Subcutaneous abdominal adipose tissue (tissue), 5 donors: Measurements from ENCODE around the gene TTC1.
"Not testable (repeated sequence)": the region's sequence is repeated elsewhere in the genome, so short reads cannot be mapped to it uniquely, and the experiment has no call there.

Experiments used
- H3K27ac ChIP-seq: one replicate; pipeline ENCODE4 v1.7.0; 2013; ENCODE audit warnings: low read depth, mild to moderate bottlenecking, inconsistent platforms, low read length, moderate library complexity
- H3K27me3 ChIP-seq, 5 donors: one replicate each; pipeline ENCODE4 v1.7.0; 2013; ENCODE audit warnings: low read length in 5 of 5, inconsistent platforms in 1 of 5; ENCODE audit not compliant: control insufficient read depth in 5 of 5, insufficient read depth in 4 of 5
- H3K36me3 ChIP-seq, 5 donors: one replicate each; pipeline ENCODE4 v1.7.0; 2013; ENCODE audit warnings: low read length in 5 of 5; ENCODE audit not compliant: control insufficient read depth in 5 of 5, insufficient read depth in 5 of 5
- H3K4me1 ChIP-seq, 5 donors: one replicate each; pipeline ENCODE4 v1.7.0; 2013; ENCODE audit warnings: low read length in 5 of 5, mild to moderate bottlenecking in 3 of 5, moderate library complexity in 1 of 5; ENCODE audit not compliant: control insufficient read depth in 5 of 5, insufficient read depth in 5 of 5
- H3K4me3 ChIP-seq, 5 donors: one replicate each; pipeline ENCODE4 v1.7.0; 2013; ENCODE audit warnings: low read length in 5 of 5, low read depth in 1 of 5
- H3K9ac ChIP-seq, 5 donors: one replicate each; pipeline ENCODE4 v1.7.0; 2013; ENCODE audit warnings: low read length in 5 of 5, mild to moderate bottlenecking in 4 of 5, moderate library complexity in 3 of 5
- H3K9me3 ChIP-seq, 5 donors: one replicate each; pipeline ENCODE4 v1.7.0; 2013; ENCODE audit warnings: low read length in 5 of 5; ENCODE audit not compliant: control insufficient read depth in 5 of 5
- donor health status: healthy.
- donor health status: healthy.
- donor health status: healthy.
- donor health status: healthy.
- donor health status: healthy.

TTC1 gene

GRCh38 chr5:159993194-159993593 is 15.7 kb upstream of the TTC1 start:
- no peaks in the 10 kb centered on the region for H3K4me1 ChIP-seq
- no peak overlapping the region for H3K9ac ChIP-seq
- peaks cover 0 to 6% (median 3%) of the 10 kb centered on the region in 5 donors for H3K27me3 ChIP-seq
- H3K9me3 ChIP-seq = peaks cover 6 to 11% (median 10%) of the 10 kb centered on the region in 5 donors
- no peak overlapping the region for H3K27ac ChIP-seq
- H3K4me3 ChIP-seq = no peak overlapping the region
- H3K36me3 ChIP-seq = no peaks in the 10 kb centered on the region

- Histone ChIP-seq H3K9me3 (peaks cover 6 to 11% (median 10%) of the 10 kb centered on the region in 5 donors), H3K9ac (no peak overlapping the region), H3K4me1 (no peaks in the 10 kb centered on the region), H3K4me3 (no peak overlapping the region), H3K36me3 (no peaks in the 10 kb centered on the region), H3K27me3 (peaks cover 0 to 5% (median 2%) of the 10 kb centered on the region in 5 donors), H3K27ac (no peak overlapping the region)
Measured at GRCh38 chr5:159995907-159996306, 13.0 kb upstream of the TTC1 start.

GRCh38 chr5:160001457-160001856 is 7.5 kb upstream of the TTC1 start:
- H3K4me1 ChIP-seq = no peaks in the 10 kb centered on the region
- no peaks in the 10 kb centered on the region for H3K9me3 ChIP-seq
- no peak overlapping the region for H3K9ac ChIP-seq
- no peaks in the 10 kb centered on the region for H3K36me3 ChIP-seq
- H3K27ac ChIP-seq = no peak overlapping the region
- H3K27me3 ChIP-seq = no peaks in the 10 kb centered on the region
- H3K4me3 ChIP-seq = no peak overlapping the region

GRCh38 chr5:160007514-160007913 is 1.4 kb upstream of the TTC1 start:
- no peak overlapping the region for H3K27ac ChIP-seq
- no peak overlapping the region for H3K4me3 ChIP-seq
- H3K9me3 ChIP-seq = peaks cover 0 to 3% (median 0%) of the 10 kb centered on the region in 5 donors
- H3K4me1 ChIP-seq = peaks cover 10 to 25% (median 17%) of the 10 kb centered on the region in 5 donors
- peaks cover 0 to 3% (median 0%) of the 10 kb centered on the region in 5 donors for H3K27me3 ChIP-seq
- H3K36me3 ChIP-seq = peaks cover 3 to 15% (median 7%) of the 10 kb centered on the region in 5 donors
- H3K9ac ChIP-seq = no peak overlapping the region

- Histone ChIP-seq H3K4me1 (peaks cover 10 to 25% (median 17%) of the 10 kb centered on the region in 5 donors), H3K36me3 (peaks cover 6 to 18% (median 13%) of the 10 kb centered on the region in 5 donors), H3K4me3 (peak overlapping the region; percentile 90 to 100 (median 94))
- H3K9ac ChIP-seq, H3K9me3 ChIP-seq, H3K27me3 ChIP-seq, H3K27ac ChIP-seq: not testable (repeated sequence)
Measured at GRCh38 chr5:160008529-160008876, 436 bp upstream of the TTC1 start.

GRCh38 chr5:160009591-160009989 is 651 bp downstream of the TTC1 start:
- H3K4me1 ChIP-seq = peaks cover 10 to 25% (median 17%) of the 10 kb centered on the region in 5 donors
- peaks cover 0 to 3% (median 0%) of the 10 kb centered on the region in 5 donors for H3K27me3 ChIP-seq
- H3K9me3 ChIP-seq = peaks cover 0 to 3% (median 0%) of the 10 kb centered on the region in 5 donors
- peaks cover 7 to 22% (median 13%) of the 10 kb centered on the region in 5 donors for H3K36me3 ChIP-seq
- H3K9ac ChIP-seq = peak overlapping the region in 4 of 5 donors; percentile 83 to 98 (median 88)
- peak overlapping the region; percentile 88 for H3K27ac ChIP-seq
- H3K4me3 ChIP-seq = peak overlapping the region; percentile 90 to 100 (median 94)

- H3K4me1 ChIP-seq = peaks cover 10 to 25% (median 17%) of the 10 kb centered on the region in 5 donors
- H3K9me3 ChIP-seq = peaks cover 0 to 3% (median 0%) of the 10 kb centered on the region in 5 donors
- H3K9ac ChIP-seq = peak overlapping the region in 1 of 5 donors; percentile 53
- peaks cover 9 to 36% (median 15%) of the 10 kb centered on the region in 5 donors for H3K36me3 ChIP-seq
- no peak overlapping the region for H3K27ac ChIP-seq
- no peak overlapping the region for H3K4me3 ChIP-seq
- peaks cover 0 to 3% (median 0%) of the 10 kb centered on the region in 5 donors for H3K27me3 ChIP-seq
Measured at GRCh38 chr5:160011471-160011870, 2.5 kb downstream of the TTC1 start.

- Histone ChIP-seq H3K4me1 (peaks cover 5 to 23% (median 16%) of the 10 kb centered on the region in 5 donors), H3K36me3 (peaks cover 13 to 47% (median 20%) of the 10 kb centered on the region in 5 donors)
- not testable (repeated sequence) for H3K27ac ChIP-seq, H3K4me3 ChIP-seq, H3K9ac ChIP-seq, H3K9me3 ChIP-seq, H3K27me3 ChIP-seq
Measured at GRCh38 chr5:160014197-160014596, 5.3 kb downstream of the TTC1 start.

- Histone ChIP-seq H3K27ac (no peak overlapping the region), H3K36me3 (peaks cover 6 to 32% (median 14%) of the 10 kb centered on the region in 5 donors)
Measured at GRCh38 chr5:160018945-160019625, 10.1 kb downstream of the TTC1 start.

GRCh38 chr5:160020266-160020770 is 11.4 kb downstream of the TTC1 start:
- Histone ChIP-seq H3K36me3 (peaks cover 2 to 27% (median 13%) of the 10 kb centered on the region in 5 donors), H3K9ac (no peak overlapping the region), H3K27ac (no peak overlapping the region)

More at GRCh38 chr5:160018945-160019625, 10.1 kb downstream of the TTC1 start:
- no peaks in the 10 kb centered on the region for H3K27me3 ChIP-seq
- no peaks in the 10 kb centered on the region for H3K9me3 ChIP-seq
- no peak overlapping the region for H3K4me3 ChIP-seq
- H3K9ac ChIP-seq = no peak overlapping the region
- H3K4me1 ChIP-seq = peaks cover 0 to 12% (median 3%) of the 10 kb centered on the region in 5 donors

More at GRCh38 chr5:160020266-160020770, 11.4 kb downstream of the TTC1 start:
- no peaks in the 10 kb centered on the region for H3K9me3 ChIP-seq
- H3K4me1 ChIP-seq = peaks cover 0 to 15% (median 3%) of the 10 kb centered on the region in 5 donors
- H3K27me3 ChIP-seq = no peaks in the 10 kb centered on the region
- no peak overlapping the region for H3K4me3 ChIP-seq
